Gastrocnemius medialis (tissue), 4 donors: Measurements from ENCODE around the gene ACSBG1. TPM values are rescaled to one million over a fixed set of nuclear protein-coding genes. Genes with fewer than 3 reads are reported as not detected.

Source experiments
- ATAC-seq, 2 donors: fragments of 150-250 bp; one replicate each; pipeline ENCODE4 v1.9.1; 2016
- DNase-seq, 2 donors: peaks; one replicate each; pipeline ENCODE4 v3.0.0-alpha.2; 2019
- H3K27ac ChIP-seq, 4 donors: fragments of 200-600 bp; sonication (generic); 1 replicate in 1 of 4; 2 replicates in 3 of 4; pipeline ENCODE4 v1.5.1; 2016 to 2018; ENCODE audit warnings: mild to moderate bottlenecking in 2 of 4, moderate library complexity in 1 of 4
- H3K27me3 ChIP-seq, 3 donors: fragments of 200-600 bp; sonication (generic) in 2 of 3; 1 replicate in 1 of 3; 2 replicates in 2 of 3; pipeline versions ENCODE4 v1.5.1 to v1.6.0; 2016 to 2019; ENCODE audit warnings: mild to moderate bottlenecking in 1 of 3, moderate library complexity in 1 of 3
- H3K36me3 ChIP-seq, 2 donors: fragments of 200-600 bp; sonication (generic) in 1 of 2; one replicate each; pipeline ENCODE4 v1.5.1; 2017 to 2018
- H3K4me1 ChIP-seq, 2 donors: fragments of 200-600 bp; sonication (generic) in 1 of 2; one replicate each; pipeline ENCODE4 v1.5.1; 2016 to 2017; ENCODE audit warnings: mild to moderate bottlenecking in 2 of 2
- H3K4me3 ChIP-seq, 4 donors: fragments of 200-600 bp; sonication (generic) in 3 of 4; 1 replicate in 1 of 4; 2 replicates in 3 of 4; pipeline ENCODE4 v1.5.1; 2016 to 2019; ENCODE audit warnings: mild to moderate bottlenecking in 2 of 4
- H3K9me3 ChIP-seq, 3 donors: fragments of 200-600 bp; sonication (generic) in 2 of 3; 1 replicate in 1 of 3; 2 replicates in 2 of 3; pipeline ENCODE4 v1.5.1; 2016 to 2019
- POLR2A ChIP-seq, 2 donors: fragments of 450-650 bp; IDR thresholded peaks; one replicate each; pipeline ENCODE4 v1.6.1; 2017; ENCODE audit warnings: antibody characterized with exemption in 2 of 2, mild to moderate bottlenecking in 2 of 2, moderate library complexity in 2 of 2
- in situ Hi-C, 4 donors: fragments of 200-750 bp; cut with MboI; loops; one replicate each; pipeline versions ENCODE4 v1.15.0 to v1.8.0; 2017; ENCODE audit warnings: low sequenced_read_pairs in 4 of 4
- intact Hi-C: fragments of 100-400 bp; cut with DNase I; formaldehyde crosslinking; loops from one replicate; pipeline ENCODE4 v1.15.1; 2023; ENCODE audit warnings: low total_unique reads
- total RNA-seq, 4 donors: library from RNA; depleted of rRNA; stranded (reverse); fragments of >200 nt; gene quantifications; one replicate each; pipeline versions ENCODE4 v1.1.0 to v1.2.3, GENCODE V29; 2016
- TF ChIP-seq, protein P1 (sequence below), 5 experiments: fragments of 450-650 bp in 3 of 5; fragments of 200-600 bp in 2 of 5; sonication (generic) in 2 of 5; IDR thresholded peaks in 4 of 5; conservative IDR thresholded peaks in 1 of 5; 1 replicate in 4 of 5; 2 replicates in 1 of 5; pipeline ENCODE4 v1.5.1; 2016 to 2019; ENCODE audit warnings: antibody characterized with exemption in 5 of 5, mild to moderate bottlenecking in 3 of 5, moderate library complexity in 3 of 5

ACSBG1 gene
- total RNA-seq, 4 donors from 2014 or later: 1.9 TPM; not detected in 3

DNA sequence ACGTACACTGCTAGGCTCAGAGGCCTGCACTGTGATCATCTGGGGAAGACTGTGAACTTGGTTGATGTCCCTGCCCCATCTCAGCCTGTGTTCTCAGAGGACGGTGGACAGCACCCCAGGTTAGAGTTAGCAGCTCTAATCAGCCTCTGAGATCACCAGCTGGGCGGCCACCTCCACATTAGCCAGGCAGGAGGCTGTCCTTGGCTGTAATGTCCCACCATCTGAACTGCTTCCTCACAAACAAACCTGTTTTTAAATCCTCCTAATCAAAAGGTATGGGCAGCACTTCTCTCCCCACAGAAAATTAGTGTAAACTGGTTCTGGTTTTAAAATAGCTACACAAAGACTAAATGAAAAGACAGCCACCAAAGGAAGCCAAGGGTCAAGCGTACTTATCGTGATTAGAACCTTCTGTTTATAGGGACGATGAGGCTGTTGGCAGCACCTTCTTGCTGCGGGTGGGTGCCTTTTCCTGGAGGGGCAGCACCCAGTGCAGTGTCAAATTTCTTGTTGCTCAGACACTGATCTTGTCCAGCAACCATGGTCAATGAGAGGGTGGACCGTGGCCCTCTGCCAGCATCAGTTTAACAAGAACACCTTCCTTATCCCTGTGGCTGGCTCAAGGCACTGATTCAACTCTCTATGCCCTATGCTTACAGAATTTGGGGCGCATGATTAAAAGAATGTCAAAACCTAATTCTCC, 24.6 kb downstream of the ACSBG1 start:
- peak overlapping the region; percentile 46 to 80 (median 68) for H3K27ac ChIP-seq

DNA sequence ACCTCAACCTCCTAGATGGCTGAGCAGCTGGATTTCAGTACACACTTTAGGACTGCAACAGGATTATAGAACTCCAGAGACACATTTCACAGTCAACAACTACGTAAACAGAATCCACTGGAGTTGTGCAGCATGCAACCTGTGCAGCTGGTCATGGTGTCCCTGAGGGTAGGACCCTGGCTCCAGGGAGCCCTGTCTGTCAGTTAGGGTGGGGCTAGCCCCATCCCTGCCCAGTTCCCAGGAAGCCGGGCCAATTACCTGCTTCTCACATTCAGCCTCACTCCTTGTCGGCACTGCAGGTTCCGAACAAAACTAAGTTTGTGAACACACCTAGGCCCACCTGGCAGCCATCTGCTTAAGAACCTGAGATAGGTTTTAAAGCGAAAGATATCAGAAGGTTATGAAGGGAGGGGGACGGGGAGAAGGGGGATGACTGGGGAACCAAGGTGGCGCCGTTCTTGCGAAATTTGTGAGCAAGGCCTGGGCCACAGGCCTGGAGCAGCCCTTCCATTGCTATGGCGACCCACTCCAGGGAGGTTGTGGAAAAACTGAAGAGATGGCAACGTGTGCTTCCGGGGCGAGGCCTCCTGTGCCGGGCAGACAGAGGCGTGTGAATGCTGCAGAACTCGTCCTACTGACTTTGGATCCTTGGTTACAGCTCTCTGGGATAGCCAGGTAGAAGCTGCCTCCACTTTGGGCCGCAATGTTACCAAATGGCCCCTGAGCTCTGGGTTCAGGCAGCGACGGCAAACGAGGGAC, 25.3 kb downstream of the ACSBG1 start:
- intact Hi-C loops: no loop called here
- no peak for TF ChIP-seq POLR2A (IDR thresholded peaks at IDR 0.05)
- TF ChIP-seq, protein P1, sequence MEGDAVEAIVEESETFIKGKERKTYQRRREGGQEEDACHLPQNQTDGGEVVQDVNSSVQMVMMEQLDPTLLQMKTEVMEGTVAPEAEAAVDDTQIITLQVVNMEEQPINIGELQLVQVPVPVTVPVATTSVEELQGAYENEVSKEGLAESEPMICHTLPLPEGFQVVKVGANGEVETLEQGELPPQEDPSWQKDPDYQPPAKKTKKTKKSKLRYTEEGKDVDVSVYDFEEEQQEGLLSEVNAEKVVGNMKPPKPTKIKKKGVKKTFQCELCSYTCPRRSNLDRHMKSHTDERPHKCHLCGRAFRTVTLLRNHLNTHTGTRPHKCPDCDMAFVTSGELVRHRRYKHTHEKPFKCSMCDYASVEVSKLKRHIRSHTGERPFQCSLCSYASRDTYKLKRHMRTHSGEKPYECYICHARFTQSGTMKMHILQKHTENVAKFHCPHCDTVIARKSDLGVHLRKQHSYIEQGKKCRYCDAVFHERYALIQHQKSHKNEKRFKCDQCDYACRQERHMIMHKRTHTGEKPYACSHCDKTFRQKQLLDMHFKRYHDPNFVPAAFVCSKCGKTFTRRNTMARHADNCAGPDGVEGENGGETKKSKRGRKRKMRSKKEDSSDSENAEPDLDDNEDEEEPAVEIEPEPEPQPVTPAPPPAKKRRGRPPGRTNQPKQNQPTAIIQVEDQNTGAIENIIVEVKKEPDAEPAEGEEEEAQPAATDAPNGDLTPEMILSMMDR (IDR thresholded peaks at IDR 0.05 in 4 of 5, conservative IDR thresholded peaks at IDR 0.05 in 1 of 5): no peak
- peak overlapping the region; percentile 46 to 80 (median 68) for H3K27ac ChIP-seq
- H3K4me3 ChIP-seq: no peak overlapping the region
- H3K27me3 ChIP-seq: no peaks in the 10 kb centered on the region
- in situ Hi-C loops: no loop called here
- H3K36me3 ChIP-seq: no peaks in the 10 kb centered on the region
- DNase-seq (no peak), ATAC-seq (no peak)
- H3K9me3 ChIP-seq: no peaks in the 10 kb centered on the region
- peaks cover 76 to 77% of the 10 kb centered on the region in 2 donors for H3K4me1 ChIP-seq

More for the DNA sequence above, 24.6 kb downstream of the ACSBG1 start:
- no peaks in the 10 kb centered on the region for H3K9me3 ChIP-seq
- H3K27me3 ChIP-seq: no peaks in the 10 kb centered on the region
- peaks cover 75 to 76% of the 10 kb centered on the region in 2 donors for H3K4me1 ChIP-seq
- H3K4me3 ChIP-seq: no peak overlapping the region
- in situ Hi-C loops (no loop called here), intact Hi-C loops (no loop called here)
- ATAC-seq (no peak), DNase-seq (no peak)
- H3K36me3 ChIP-seq: no peaks in the 10 kb centered on the region
- TF ChIP-seq POLR2A (IDR thresholded peaks at IDR 0.05): no peak
- TF ChIP-seq, protein P1 (IDR thresholded peaks at IDR 0.05 in 4 of 5, conservative IDR thresholded peaks at IDR 0.05 in 1 of 5): no peak

DNA sequence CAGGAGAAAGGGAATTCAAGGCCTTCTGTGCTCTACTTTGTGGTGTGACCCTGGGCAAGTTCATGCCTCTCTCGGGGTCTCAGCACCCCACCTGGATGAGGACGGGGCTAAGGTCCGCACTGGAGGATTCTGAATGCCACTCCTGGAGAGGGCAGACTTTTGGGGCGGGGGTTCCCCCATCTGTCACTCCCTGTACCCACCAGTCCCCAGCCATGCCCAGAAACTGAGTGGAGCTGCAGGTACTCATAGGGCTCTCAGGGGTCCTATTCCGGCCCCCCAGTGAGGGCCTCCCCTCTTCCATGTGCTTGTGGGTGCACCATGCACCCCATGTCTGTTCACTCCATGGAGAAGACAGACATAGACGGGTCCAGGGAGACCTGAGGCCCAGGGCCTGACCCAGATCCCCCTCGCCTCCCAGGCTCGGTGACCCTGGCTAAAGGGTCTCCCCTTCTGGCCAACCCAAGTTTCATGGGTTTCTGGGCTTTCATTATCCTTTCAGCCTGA, 26.0 kb downstream of the ACSBG1 start:
- Histone ChIP-seq H3K27me3 (no peaks in the 10 kb centered on the region), H3K36me3 (no peaks in the 10 kb centered on the region), H3K4me1 (peaks cover 78 to 84% of the 10 kb centered on the region in 2 donors), H3K9me3 (no peaks in the 10 kb centered on the region), H3K27ac (peak overlapping the region in 1 of 4 donors; percentile 37), H3K4me3 (no peak overlapping the region)
- intact Hi-C loops (no loop called here), in situ Hi-C loops (no loop called here)
- ATAC-seq: no peak
- TF ChIP-seq, protein P1 (IDR thresholded peaks at IDR 0.05 in 4 of 5, conservative IDR thresholded peaks at IDR 0.05 in 1 of 5): no peak
- TF ChIP-seq POLR2A (IDR thresholded peaks at IDR 0.05): no peak
- DNase-seq: no peak

DNA sequence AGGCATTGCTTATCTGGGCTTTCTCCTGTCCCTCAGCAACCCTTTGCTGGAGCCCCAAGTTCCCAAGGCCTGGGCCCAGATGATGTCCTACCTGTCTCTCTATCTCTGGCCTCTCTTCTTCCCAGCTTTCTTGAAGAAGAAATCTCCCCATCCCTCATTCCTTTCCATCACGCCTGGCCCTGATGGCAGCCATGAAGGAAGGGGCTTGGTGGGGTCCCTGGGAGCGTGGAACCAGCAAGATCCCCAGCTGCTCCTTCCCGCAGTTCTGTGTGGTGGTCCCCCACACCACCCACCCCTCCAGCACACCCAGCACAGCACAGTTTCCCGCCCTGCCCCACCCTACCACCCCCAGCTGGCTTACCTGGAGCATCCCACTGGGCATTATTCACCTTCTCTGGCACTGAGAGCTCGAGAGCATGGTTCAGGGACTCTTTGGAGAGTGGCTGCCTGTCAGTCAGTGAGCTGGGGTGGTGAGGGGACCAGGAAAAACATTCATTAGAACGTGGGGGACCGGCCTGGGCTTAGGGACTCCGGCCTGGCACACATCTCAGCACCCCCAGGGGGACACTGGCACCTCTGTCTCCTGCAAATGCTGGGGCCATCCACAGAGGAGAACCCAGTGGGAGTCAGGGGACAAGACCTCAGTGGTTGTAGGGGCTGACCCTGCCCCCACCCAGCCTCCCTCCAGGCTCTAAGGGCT, 26.6 kb downstream of the ACSBG1 start:
- H3K9me3 ChIP-seq: no peaks in the 10 kb centered on the region

More for the DNA sequence above, 26.6 kb downstream of the ACSBG1 start:
- DNase-seq (no peak), ATAC-seq (no peak)
- H3K4me1 ChIP-seq: peaks cover 77 to 84% of the 10 kb centered on the region in 2 donors
- no peaks in the 10 kb centered on the region for H3K27me3 ChIP-seq
- no peak for TF ChIP-seq POLR2A (IDR thresholded peaks at IDR 0.05)
- TF ChIP-seq, protein P1 (IDR thresholded peaks at IDR 0.05 in 4 of 5, conservative IDR thresholded peaks at IDR 0.05 in 1 of 5): no peak
- no peak overlapping the region for H3K4me3 ChIP-seq
- peak overlapping the region in 1 of 4 donors; percentile 78 for H3K27ac ChIP-seq
- in situ Hi-C loops (no loop called here), intact Hi-C loops (no loop called here)
- H3K36me3 ChIP-seq: no peaks in the 10 kb centered on the region
